HEK293 (cell line): ENCODE data around the gene CHST7.

Experiments
- CTCF ChIA-PET: fragments of 350-600 bp; formaldehyde crosslinking; extraction: SDS; loops from one replicate; lab custom pipeline; 2021; ENCODE audit warnings: antibody characterized with exemption; lab: Yijun Ruan, JAX
- POLR2A ChIA-PET: fragments of 300-600 bp; formaldehyde crosslinking; extraction: SDS; loops from one replicate; lab custom pipeline; 2020; ENCODE audit warnings: antibody characterized with exemption, inconsistent platforms; lab: Yijun Ruan, JAX
- H3K27ac ChIP-seq: fragments of 200-500 bp; sonication (Bioruptor generic); 2 replicates; pipeline ENCODE4 v1.5.1; 2014; ENCODE audit warnings: low read depth, low read length, control low read depth, inconsistent platforms; ENCODE audit errors: extremely low read depth
- H3K36me3 ChIP-seq, 2 experiments: fragments of 200-500 bp in 1 of 2; sonication (Bioruptor generic) in 1 of 2; 1 replicate in 1 of 2; 2 replicates in 1 of 2; pipeline ENCODE4 v1.5.1; 2014 to 2017; ENCODE audit warnings: inconsistent platforms in 2 of 2, low read length in 2 of 2; ENCODE audit not compliant: control insufficient read depth in 2 of 2, insufficient read depth in 1 of 2
- H3K4me1 ChIP-seq: fragments of 200-500 bp; sonication (Bioruptor generic); 2 replicates; pipeline ENCODE4 v1.5.1; 2014; ENCODE audit warnings: mild to moderate bottlenecking, low read length, inconsistent platforms; ENCODE audit not compliant: control insufficient read depth, insufficient read depth
- H3K4me3 ChIP-seq: 2 replicates; pipeline ENCODE4 v1.5.1; 2011; ENCODE audit warnings: low read depth, mild to moderate bottlenecking, control low read depth, low read length, moderate library complexity
- H3K9me3 ChIP-seq: fragments of 200-500 bp; sonication (Bioruptor generic); 2 replicates; pipeline ENCODE4 v1.5.1; 2014; ENCODE audit warnings: low read depth, low read length, inconsistent platforms; ENCODE audit not compliant: control insufficient read depth, insufficient read depth
- BCL6B ChIP-seq: fragments of 450-650 bp; formaldehyde crosslinking; IDR thresholded peaks from 2 replicates; pipeline ENCODE4 v1.5.1; 2017; ENCODE audit warnings: missing biosample characterization, missing genetic modification characterization
- GLI4 ChIP-seq: fragments of 450-650 bp; formaldehyde crosslinking; IDR thresholded peaks from 2 replicates; pipeline ENCODE4 v1.5.1; 2016; ENCODE audit warnings: missing biosample characterization, missing genetic modification characterization
- HOXA7 ChIP-seq: sonication (generic); formaldehyde crosslinking; IDR thresholded peaks from 2 replicates; pipeline ENCODE4 v1.8.1; 2022; ENCODE audit warnings: missing genetic modification reagents, borderline replicate concordance
- INSM2 ChIP-seq: fragments of 450-650 bp; formaldehyde crosslinking; IDR thresholded peaks from 2 replicates; pipeline ENCODE4 v1.5.1; 2016; ENCODE audit warnings: missing biosample characterization, missing genetic modification characterization
- KLF7 ChIP-seq: fragments of 450-650 bp; formaldehyde crosslinking; IDR thresholded peaks from 2 replicates; pipeline ENCODE4 v1.5.1; 2016; ENCODE audit warnings: missing biosample characterization, missing genetic modification characterization, borderline replicate concordance
- KLF8 ChIP-seq: fragments of 450-650 bp; formaldehyde crosslinking; IDR thresholded peaks from 2 replicates; pipeline ENCODE4 v1.5.1; 2016; ENCODE audit warnings: missing biosample characterization, missing genetic modification characterization
- KLF9 ChIP-seq: fragments of 450-650 bp; formaldehyde crosslinking; IDR thresholded peaks from 2 replicates; pipeline ENCODE4 v1.5.1; 2016; ENCODE audit warnings: missing biosample characterization, missing genetic modification characterization, low read depth
- PBX3 ChIP-seq: sonication (generic); formaldehyde crosslinking; IDR thresholded peaks from 2 replicates; pipeline ENCODE4 v1.8.1; 2022; ENCODE audit warnings: mild to moderate bottlenecking, moderate library complexity, missing genetic modification reagents
- ZBTB20 ChIP-seq: fragments of 450-650 bp; formaldehyde crosslinking; IDR thresholded peaks from 2 replicates; pipeline ENCODE4 v1.5.1; 2016; ENCODE audit warnings: missing biosample characterization, missing genetic modification characterization
- ZEB2 ChIP-seq: fragments of 450-650 bp; formaldehyde crosslinking; IDR thresholded peaks from 2 replicates; pipeline ENCODE4 v1.5.1; 2016; ENCODE audit warnings: missing biosample characterization, missing genetic modification characterization
- ZFP41 ChIP-seq: fragments of 450-650 bp; formaldehyde crosslinking; IDR thresholded peaks from 2 replicates; pipeline ENCODE4 v1.5.1; 2016; ENCODE audit warnings: missing biosample characterization, missing genetic modification characterization, borderline replicate concordance
- ZNF10 ChIP-seq: fragments of 450-650 bp; formaldehyde crosslinking; IDR thresholded peaks from 2 replicates; pipeline ENCODE4 v1.5.1; 2017; ENCODE audit warnings: missing biosample characterization, missing genetic modification characterization
- ZNF114 ChIP-seq: fragments of 450-650 bp; formaldehyde crosslinking; IDR thresholded peaks from 2 replicates; pipeline ENCODE4 v1.5.0; 2017; ENCODE audit warnings: missing biosample characterization, missing genetic modification characterization
- ZNF140 ChIP-seq: fragments of 450-650 bp; formaldehyde crosslinking; IDR thresholded peaks from 2 replicates; pipeline ENCODE4 v1.5.1; 2016; ENCODE audit warnings: missing biosample characterization, missing genetic modification characterization
- ZNF148 ChIP-seq: fragments of 450-650 bp; formaldehyde crosslinking; IDR thresholded peaks from 2 replicates; pipeline ENCODE4 v1.5.0; 2017; ENCODE audit warnings: missing biosample characterization, missing genetic modification characterization, borderline replicate concordance
- ZNF23 ChIP-seq: fragments of 450-650 bp; formaldehyde crosslinking; IDR thresholded peaks from 2 replicates; pipeline ENCODE4 v1.5.1; 2016; ENCODE audit warnings: missing biosample characterization, missing genetic modification characterization, borderline replicate concordance
- ZNF266 ChIP-seq: fragments of 450-650 bp; formaldehyde crosslinking; IDR thresholded peaks from 2 replicates; pipeline ENCODE4 v1.5.1; 2016; ENCODE audit warnings: missing biosample characterization, missing genetic modification characterization, low read depth
- ZNF449 ChIP-seq: fragments of 450-650 bp; formaldehyde crosslinking; IDR thresholded peaks from 2 replicates; pipeline ENCODE4 v1.5.1; 2017; ENCODE audit warnings: missing biosample characterization, mild to moderate bottlenecking, missing genetic modification characterization, moderate library complexity
- ZNF514 ChIP-seq: fragments of 450-650 bp; formaldehyde crosslinking; IDR thresholded peaks from 2 replicates; pipeline ENCODE4 v1.5.1; 2016; ENCODE audit warnings: missing biosample characterization, missing genetic modification characterization
- ZNF529 ChIP-seq: fragments of 450-650 bp; formaldehyde crosslinking; IDR thresholded peaks from 2 replicates; pipeline ENCODE4 v1.5.1; 2017; ENCODE audit warnings: missing genetic modification characterization, missing biosample characterization; ENCODE audit not compliant: insufficient replicate concordance
- ZNF544 ChIP-seq: fragments of 450-650 bp; formaldehyde crosslinking; IDR thresholded peaks from 2 replicates; pipeline ENCODE4 v1.5.0; 2017; ENCODE audit warnings: missing biosample characterization, missing genetic modification characterization
- ZNF571 ChIP-seq: fragments of 450-650 bp; formaldehyde crosslinking; IDR thresholded peaks from 2 replicates; pipeline ENCODE4 v1.5.0; 2017; ENCODE audit warnings: missing biosample characterization, missing genetic modification characterization
- ZNF624 ChIP-seq: fragments of 450-650 bp; formaldehyde crosslinking; IDR thresholded peaks from 2 replicates; pipeline ENCODE4 v1.5.1; 2017; ENCODE audit warnings: missing biosample characterization, missing genetic modification characterization
- ZNF670 ChIP-seq: fragments of 450-650 bp; formaldehyde crosslinking; IDR thresholded peaks from 2 replicates; pipeline ENCODE4 v1.5.1; 2016; ENCODE audit warnings: missing biosample characterization, missing genetic modification characterization, low read depth
- ZNF701 ChIP-seq: fragments of 450-650 bp; formaldehyde crosslinking; IDR thresholded peaks from 2 replicates; pipeline ENCODE4 v1.5.1; 2016; ENCODE audit warnings: missing biosample characterization, missing genetic modification characterization
- ZNF768 ChIP-seq: fragments of 450-650 bp; formaldehyde crosslinking; IDR thresholded peaks from 2 replicates; pipeline ENCODE4 v1.5.1; 2018; ENCODE audit warnings: missing biosample characterization, mild to moderate bottlenecking, missing genetic modification characterization
- ZNF837 ChIP-seq: fragments of 450-650 bp; formaldehyde crosslinking; IDR thresholded peaks from 2 replicates; pipeline ENCODE4 v1.5.1; 2016; ENCODE audit warnings: missing biosample characterization, missing genetic modification characterization
- ZSCAN4 ChIP-seq: fragments of 450-650 bp; formaldehyde crosslinking; IDR thresholded peaks from 2 replicates; pipeline ENCODE4 v1.5.1; 2017; ENCODE audit warnings: missing biosample characterization, missing genetic modification characterization

Gene CHST7

GRCh38 chrX:46621572-46621971, 48.0 kb downstream of the CHST7 start:
- H3K4me1 ChIP-seq: no peaks in the 10 kb centered on the region
- TF ChIP-seq ZNF670 (no peak), ZNF544 (tag by site-specific recombination) (no peak), ZFP41 (no peak), ZNF514 (tag by site-specific recombination) (no peak), ZNF701 (tag by site-specific recombination) (no peak), ZNF23 (no peak), HOXA7 (CRISPR knock-in tag) (no peak), ZNF529 (tag by site-specific recombination) (no peak), INSM2 (tag by site-specific recombination) (no peak), ZNF148 (tag by site-specific recombination) (no peak), PBX3 (no peak), ZBTB20 (no peak), KLF7 (tag by site-specific recombination) (no peak), BCL6B (no peak), ZNF837 (tag by site-specific recombination) (no peak), ZSCAN4 (no peak), ZNF768 (tag by site-specific recombination) (no peak)
- TF ChIP-seq, all 188 proteins: peak for 0
- CTCF ChIA-PET: interaction anchor here (1.0 kb wide), 1 partner anchor 34 kb away, joined by 3 read pairs; no protein-coding TSS in a partner anchor
- no peak overlapping the region for H3K27ac ChIP-seq
- no peak overlapping the region for H3K4me3 ChIP-seq
- peaks cover 0 to 12% of the 10 kb centered on the region in 2 experiments; a peak in 2 of 3 replicates for H3K36me3 ChIP-seq
- H3K9me3 ChIP-seq: 0 out of 2 replicates have a peak, but pooled peaks cover 4% of the 10 kb centered on the region
- POLR2A ChIA-PET: no interaction called here

- peaks cover 0 to 5% of the 10 kb centered on the region in 2 experiments; a peak in 2 of 3 replicates for H3K36me3 ChIP-seq
- no peak overlapping the region for H3K4me3 ChIP-seq
- H3K27ac ChIP-seq: no peak overlapping the region
- H3K9me3 ChIP-seq: no peaks in the 10 kb centered on the region
- ChIA-PET POLR2A (no interaction called here), CTCF (no interaction called here)
- peaks cover 13% of the 10 kb centered on the region for H3K4me1 ChIP-seq
- TF ChIP-seq ZNF449 (tag by site-specific recombination) (no peak), ZNF571 (tag by site-specific recombination) (no peak), ZNF114 (tag by site-specific recombination) (no peak), GLI4 (tag by site-specific recombination) (no peak), ZNF140 (tag by site-specific recombination) (no peak), ZEB2 (tag by site-specific recombination) (no peak), ZNF10 (tag by site-specific recombination) (no peak), KLF8 (no peak), KLF9 (tag by site-specific recombination) (no peak), ZNF624 (no peak), ZNF266 (tag by site-specific recombination) (no peak)
Measured at GRCh38 chrX:46624090-46624786, 50.7 kb downstream of the CHST7 start.
